ENCODE data around the gene SNAPC3.

SNAPC3 gene

DNA sequence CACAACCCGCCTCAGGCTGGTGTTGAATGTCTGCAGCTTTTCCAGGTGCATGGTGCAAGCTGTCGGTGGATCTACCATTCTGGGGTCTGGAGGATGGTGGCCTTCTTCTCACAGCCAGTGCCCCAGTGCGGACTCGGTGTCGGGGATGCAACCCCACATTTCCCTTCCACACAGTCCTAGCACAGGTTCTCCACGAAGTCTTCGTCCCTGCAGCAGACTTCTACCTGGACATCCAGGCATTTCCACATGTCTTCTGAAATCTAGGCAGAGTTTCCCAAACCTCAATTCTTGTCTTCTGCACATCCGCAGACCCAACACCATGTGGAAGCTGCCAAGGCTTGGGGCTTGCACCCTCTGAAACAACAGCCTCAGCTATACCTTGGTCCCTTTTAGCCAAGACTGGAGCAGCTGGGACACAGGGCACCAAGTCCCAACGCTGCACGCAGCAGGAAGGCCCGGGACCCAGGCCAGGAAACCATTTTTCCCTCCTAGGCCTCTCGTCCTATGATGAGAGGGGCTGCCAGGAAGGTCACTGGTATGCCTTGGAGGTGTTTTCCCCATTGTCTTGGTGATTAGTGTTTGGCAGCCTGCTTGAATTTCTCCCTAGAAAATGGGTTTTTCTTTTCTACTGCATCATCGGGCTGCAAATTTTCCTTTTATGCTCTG is 69.9 kb downstream of the SNAPC3 start:
- DNase-seq (ENCODE audit: low spot score): no peak

DNA sequence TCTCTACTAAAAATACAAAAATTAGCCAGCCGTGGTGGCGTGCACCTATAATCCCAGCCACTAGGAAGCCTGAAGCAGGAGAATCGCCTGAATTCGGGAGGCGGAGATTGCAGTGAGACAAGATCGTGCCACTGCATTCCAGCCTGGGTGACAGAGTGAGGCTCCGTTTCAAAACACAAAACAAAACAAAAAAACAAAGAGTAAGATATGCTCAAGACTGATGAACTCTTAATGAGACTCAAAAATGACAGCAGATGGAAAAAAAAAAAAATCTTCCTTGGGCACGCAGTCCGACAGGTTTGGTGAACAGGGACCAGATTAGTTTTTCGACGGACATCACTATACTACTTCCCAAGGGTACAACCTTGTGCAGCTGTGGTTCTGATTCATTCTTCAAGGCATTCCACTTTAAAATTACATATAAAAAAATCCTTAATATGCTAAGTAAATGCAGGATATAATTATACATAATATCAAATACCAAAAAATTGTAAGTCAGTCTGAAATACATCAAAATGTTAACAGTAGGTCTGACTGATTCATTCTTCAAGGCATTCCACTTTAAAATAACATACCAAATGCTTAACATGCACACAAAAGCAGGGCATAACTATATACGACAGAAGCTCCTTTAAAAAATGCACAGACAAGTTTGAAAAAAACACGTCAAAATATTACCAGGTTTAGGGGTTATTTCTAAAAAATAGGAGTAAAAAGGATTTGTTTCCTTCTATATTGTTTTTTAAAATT is 75.7 kb downstream of the SNAPC3 start:
- no peak for DNase-seq (ENCODE audit: low spot score)

DNA sequence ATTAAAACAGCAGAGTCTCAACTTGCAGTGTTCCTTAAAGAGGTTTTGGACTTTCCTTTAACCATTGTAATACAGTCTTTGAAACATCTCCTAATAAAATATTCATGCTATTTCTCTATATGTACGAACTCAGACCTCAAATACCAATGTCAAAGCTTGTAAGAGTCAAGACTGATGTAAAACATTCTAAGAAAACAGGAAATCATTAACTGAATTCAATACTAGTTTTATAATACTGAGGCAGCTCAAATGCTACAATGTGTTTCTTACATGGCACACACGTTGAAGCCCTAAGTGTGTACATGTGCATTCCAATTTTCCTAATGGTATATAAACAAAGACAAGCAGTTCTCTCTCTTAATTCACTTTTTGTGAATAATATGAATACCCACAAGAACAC is 76.5 kb downstream of the SNAPC3 start:
- DNase-seq (ENCODE audit: low spot score): no peak

DNA sequence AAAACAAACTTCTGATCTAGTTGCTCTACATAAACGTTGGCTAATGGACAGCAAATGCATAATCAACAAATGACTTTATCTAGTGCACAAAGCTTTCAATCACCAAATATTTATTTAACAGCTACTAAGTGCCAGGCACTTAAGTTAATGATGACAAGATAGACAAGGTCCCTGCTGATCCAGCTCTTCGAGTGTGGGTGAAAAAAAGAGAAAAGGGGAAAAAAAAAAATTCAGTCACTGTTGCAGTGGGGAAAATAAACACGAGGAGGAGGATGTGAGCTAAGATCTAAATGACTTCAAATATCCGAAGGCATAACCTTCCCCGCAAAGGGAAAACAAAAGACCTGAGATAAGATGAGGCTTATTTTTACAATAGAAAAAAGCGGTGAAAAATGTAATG is 78.5 kb downstream of the SNAPC3 start:
- DNase-seq (ENCODE audit: low spot score): no peak

DNA sequence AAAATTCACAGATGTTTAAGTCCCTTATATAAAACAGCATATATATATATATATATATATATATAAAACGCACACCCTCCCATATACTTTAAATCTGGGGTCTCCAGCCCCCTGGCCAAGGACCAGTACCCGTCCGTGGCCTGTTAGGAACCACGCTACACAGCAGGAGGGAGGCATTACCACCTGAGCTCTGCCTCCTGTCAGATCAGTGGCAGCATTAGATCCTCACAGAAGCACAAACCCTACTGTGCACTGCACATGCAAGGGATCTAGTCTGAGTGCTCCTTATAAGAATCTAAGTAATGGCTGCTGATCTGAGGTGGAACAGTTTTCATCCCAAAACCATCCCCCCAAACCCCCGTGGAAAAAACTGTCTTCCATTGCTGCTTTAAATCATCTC is 79.1 kb downstream of the SNAPC3 start:
- no peak for DNase-seq (ENCODE audit: low spot score)

DNA sequence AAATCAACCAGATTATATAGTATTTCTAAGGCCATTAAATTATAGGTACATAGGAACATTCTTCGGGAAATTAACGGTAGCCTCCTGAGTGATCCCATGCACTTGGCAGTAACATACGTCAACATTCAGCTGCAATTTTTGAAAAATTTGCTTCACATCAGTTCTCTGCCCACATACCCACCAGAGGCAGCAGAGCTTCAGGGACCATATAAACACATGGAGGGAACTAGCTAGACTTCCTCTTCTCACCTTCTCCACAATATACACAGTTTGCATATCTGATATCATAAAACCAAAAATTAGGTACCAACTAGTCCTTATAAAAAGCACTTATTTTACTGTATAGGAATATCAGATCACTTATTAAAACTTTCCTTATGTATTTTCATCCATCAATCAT is 83.2 kb downstream of the SNAPC3 start:
- DNase-seq (ENCODE audit: low spot score): no peak

DNA sequence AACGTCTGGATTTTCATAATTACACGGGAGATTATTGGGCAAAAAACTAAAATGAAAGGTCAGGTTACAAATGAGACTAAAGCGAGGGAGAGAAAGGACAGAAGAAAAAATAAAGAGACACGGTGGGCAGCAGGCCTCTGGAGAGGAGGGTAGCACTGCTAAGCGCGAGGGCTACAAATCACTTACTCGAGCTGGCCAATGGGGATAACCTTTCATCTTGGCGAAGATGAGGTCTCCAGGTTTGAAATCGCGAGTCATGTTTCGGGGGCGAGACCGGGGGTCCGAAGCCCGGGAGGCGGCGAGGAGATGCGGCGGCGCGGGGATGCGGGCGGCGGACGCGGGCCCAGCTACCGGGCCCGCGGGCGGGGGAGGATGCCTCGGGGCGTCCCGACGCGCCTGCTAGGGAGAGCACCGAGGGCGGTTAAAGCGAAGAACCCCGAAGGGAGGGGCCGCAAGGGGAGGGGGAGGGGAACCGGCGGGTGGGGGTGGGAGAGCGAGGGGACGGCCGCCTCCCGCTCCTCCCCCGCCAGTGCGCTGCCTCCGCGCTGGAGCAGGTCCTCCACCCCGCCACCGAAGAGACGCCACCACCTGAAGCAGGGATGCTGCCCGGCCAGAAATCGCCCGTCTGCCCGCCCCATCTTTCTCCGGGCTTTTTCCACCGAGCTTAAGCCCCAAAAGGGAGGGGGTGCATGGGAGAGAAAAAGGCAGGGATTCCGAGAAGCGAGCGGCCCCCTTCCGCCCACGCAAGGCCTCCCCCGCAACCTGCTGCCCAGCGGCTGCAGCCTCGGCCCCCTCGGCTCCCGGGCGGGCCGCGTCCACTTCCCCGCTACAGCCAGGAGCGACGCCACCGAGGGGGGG is 87.5 kb downstream of the SNAPC3 start:
- peak; percentile 60 for DNase-seq (ENCODE audit: low spot score)

DNA sequence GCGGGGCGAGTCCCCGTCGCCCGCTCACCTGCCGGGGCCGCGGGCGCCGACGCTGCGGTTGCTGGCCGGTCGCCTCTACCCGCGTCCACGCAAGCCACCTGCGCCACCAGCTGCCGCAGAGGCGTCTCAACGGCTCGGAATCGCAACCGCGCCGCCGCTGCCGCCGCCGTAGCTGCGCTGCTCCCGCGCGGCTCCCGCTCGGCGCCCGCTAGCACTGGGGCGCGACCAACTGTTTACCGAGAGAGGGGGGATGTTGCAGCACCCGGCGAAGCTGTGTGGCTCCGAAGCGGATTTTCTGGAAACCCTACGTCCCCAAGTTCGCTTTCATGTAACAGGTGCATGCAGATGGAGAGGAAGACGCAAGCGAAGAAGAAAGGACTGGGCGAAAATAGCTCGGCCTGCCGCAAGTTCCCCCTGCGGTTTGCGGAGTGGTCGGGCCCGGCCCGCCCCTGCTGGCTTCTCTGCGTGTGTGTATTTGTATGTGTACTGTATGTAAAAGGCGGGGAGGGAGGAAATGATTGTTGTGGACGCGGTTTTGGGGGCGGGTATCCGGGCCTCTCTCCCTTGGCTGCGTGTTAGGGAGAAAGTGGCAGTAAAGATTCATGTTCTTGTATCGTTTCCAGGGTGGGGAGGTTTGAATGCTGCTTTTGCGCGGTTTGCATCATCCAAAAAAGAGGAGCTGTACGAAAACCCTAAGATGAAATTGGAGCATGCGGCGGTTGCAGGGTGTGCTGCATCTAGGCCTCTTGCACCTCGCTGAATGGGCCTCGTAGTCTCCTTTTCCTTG is 88.3 kb downstream of the SNAPC3 start, which contains the start of gene PSIP1:
TSS of gene PSIP1 (minus strand) at position 182 of the 787 bp plus-strand sequence. CDS start 782 bp downstream, outside the sequence.
- DNase-seq (ENCODE audit: low spot score): peak; percentile 90
